GM10248 (cell line): ENCODE results near the gene AP5S1.

Experiments
- CTCF ChIA-PET: fragments of 300-600 bp; sonication (Branson Sonifier 250); formaldehyde crosslinking; extraction: SDS; loops from one replicate; lab custom pipeline; 2021; ENCODE audit warnings: antibody characterized with exemption; lab: Yijun Ruan, JAX
- POLR2A ChIA-PET: fragments of 350-650 bp; sonication (Branson Sonifier 250); formaldehyde crosslinking; extraction: SDS; loops from one replicate; lab custom pipeline; 2020; ENCODE audit warnings: antibody characterized with exemption; lab: Yijun Ruan, JAX
- DNase-seq: peaks from one replicate; pipeline ENCODE4 v3.0.0; 2012; ENCODE audit errors: extremely low spot score
- TF ChIP-seq, protein P1 (sequence below): IDR thresholded peaks from 2 replicates; pipeline ENCODE4 v1.5.1; 2012; ENCODE audit warnings: mild to moderate bottlenecking, low read depth; ENCODE audit errors: extremely low read depth, missing control alignments, control extremely low read depth

The AP5S1 gene

GRCh38 chr20:3798373-3798768 is 22.0 kb upstream of the AP5S1 start:
- DNase-seq, result no peak
- TF ChIP-seq, protein P1, sequence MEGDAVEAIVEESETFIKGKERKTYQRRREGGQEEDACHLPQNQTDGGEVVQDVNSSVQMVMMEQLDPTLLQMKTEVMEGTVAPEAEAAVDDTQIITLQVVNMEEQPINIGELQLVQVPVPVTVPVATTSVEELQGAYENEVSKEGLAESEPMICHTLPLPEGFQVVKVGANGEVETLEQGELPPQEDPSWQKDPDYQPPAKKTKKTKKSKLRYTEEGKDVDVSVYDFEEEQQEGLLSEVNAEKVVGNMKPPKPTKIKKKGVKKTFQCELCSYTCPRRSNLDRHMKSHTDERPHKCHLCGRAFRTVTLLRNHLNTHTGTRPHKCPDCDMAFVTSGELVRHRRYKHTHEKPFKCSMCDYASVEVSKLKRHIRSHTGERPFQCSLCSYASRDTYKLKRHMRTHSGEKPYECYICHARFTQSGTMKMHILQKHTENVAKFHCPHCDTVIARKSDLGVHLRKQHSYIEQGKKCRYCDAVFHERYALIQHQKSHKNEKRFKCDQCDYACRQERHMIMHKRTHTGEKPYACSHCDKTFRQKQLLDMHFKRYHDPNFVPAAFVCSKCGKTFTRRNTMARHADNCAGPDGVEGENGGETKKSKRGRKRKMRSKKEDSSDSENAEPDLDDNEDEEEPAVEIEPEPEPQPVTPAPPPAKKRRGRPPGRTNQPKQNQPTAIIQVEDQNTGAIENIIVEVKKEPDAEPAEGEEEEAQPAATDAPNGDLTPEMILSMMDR, result no peak
- CTCF ChIA-PET, result no interaction called here
- POLR2A ChIA-PET, result no interaction called here

DNA sequence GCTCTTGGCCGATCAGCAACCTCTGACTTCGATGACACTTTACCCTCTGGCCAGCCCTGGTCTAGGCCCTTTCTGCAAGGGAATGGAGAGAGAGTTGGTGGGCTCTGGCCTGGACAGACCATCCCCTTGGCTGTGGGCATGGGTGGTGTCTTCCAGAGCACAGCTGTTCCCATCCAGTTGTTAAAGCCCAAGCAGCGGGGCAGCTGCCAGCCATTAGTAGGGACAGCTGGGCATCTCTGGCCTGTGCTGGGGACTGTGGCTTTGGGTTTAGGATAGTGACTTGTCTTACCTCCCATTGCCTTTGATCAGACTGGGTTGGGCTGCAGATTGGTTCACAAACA is 21.5 kb upstream of the AP5S1 start:
- TF ChIP-seq, protein P1, result no peak
- no peak for DNase-seq
- CTCF ChIA-PET, result interaction anchor here (1.3 to 3.1 kb wide), 2 partner anchors 12 to 275 kb away, joined by 3 to 14 read pairs; partner anchors contain the start of gene CENPB
- POLR2A ChIA-PET, result no interaction called here

DNA sequence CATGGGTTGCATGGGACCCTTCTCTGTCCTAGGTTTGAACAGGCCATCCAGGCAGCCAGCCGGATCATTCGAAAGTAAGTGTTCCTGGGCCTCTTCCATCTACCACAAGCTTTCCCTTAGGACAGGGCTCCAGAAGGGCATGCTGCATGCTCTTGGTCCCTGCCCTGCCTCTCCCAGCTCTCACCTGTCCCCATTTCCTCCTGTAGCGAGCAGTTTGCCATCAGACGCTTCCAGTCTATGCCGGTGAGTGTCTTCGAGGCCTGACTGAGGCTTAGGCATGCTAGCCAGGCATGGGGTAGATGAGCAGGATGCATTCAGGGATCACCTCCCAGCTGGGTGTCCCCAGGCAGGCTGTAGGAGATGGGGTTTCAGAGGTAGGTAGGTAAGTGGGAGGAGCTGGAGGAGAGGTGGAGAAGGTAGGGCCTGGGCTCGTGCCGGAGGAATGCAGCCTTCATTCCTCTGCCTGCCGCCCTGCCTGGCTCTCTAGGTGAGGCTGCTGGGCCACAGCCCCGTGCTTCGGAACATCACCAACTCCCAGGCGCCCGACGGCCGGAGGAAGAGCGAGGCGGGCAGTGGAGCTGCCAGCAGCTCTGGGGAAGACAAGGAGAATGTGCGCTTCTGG is 20.0 kb upstream of the AP5S1 start:
- no peak for DNase-seq
- TF ChIP-seq, protein P1, result no peak
- ChIA-PET POLR2A (interaction anchor here (0.5 kb wide), 1 partner anchor 19 kb away, joined by 7 read pairs; no protein-coding TSS in a partner anchor), CTCF (interaction anchor here (1.3 to 3.1 kb wide), 3 partner anchors 13 to 273 kb away, joined by 3 to 14 read pairs (median 3); partner anchors contain the start of gene CENPB)

DNA sequence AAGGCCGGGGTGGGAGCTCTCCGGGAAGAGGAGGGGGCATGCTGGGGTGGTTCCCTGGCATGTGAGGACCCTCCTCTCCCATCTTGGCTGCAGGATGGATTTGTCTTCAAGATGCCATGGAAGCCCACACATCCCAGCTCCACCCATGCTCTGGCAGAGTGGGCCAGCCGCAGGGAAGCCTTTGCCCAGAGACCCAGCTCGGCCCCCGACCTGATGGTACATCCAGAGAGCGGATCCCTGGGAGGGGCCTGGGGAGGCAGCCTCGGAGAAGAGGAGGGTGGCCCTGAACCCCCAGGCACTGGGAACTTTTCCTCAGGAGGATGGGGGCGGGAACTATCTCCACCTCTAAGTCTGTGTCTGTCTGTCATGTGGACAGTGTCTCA is 19.5 kb upstream of the AP5S1 start:
- ChIA-PET POLR2A (interaction anchor here (0.6 kb wide), 1 partner anchor 203 kb away, joined by 10 read pairs; no protein-coding TSS in a partner anchor), CTCF (interaction anchor here (1.0 to 3.1 kb wide), 2 partner anchors 14 to 54 kb away, joined by 3 to 14 read pairs; partner anchors contain the start of gene CENPB)
- no peak for DNase-seq
- TF ChIP-seq, protein P1, result no peak

DNA sequence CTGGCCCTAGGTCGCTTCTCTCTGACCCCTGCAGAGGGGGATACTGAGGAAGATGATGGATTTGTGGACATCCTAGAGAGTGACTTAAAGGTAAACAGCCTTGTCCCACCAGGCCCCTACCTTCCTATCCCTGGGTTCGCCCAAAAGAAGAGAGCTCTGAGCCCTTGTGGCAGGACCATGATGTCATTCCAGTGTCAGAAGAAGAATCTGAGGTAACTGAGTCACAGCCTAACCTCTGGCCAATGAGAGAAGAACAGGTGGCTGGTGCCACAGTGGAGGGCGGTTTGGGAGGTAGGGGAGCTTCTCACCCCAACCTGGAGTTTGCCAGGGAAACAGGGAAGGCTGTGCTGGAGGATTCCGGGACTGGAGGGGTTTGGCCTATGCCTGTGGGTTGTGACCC is 19.0 kb upstream of the AP5S1 start:
- TF ChIP-seq, protein P1, result no peak
- POLR2A ChIA-PET, result interaction anchor here (0.6 kb wide), 1 partner anchor 202 kb away, joined by 10 read pairs; no protein-coding TSS in a partner anchor
- DNase-seq, result no peak
- CTCF ChIA-PET, result interaction anchor here (1.0 to 3.1 kb wide), 2 partner anchors 14 to 54 kb away, joined by 3 to 14 read pairs; partner anchors contain the start of gene CENPB

DNA sequence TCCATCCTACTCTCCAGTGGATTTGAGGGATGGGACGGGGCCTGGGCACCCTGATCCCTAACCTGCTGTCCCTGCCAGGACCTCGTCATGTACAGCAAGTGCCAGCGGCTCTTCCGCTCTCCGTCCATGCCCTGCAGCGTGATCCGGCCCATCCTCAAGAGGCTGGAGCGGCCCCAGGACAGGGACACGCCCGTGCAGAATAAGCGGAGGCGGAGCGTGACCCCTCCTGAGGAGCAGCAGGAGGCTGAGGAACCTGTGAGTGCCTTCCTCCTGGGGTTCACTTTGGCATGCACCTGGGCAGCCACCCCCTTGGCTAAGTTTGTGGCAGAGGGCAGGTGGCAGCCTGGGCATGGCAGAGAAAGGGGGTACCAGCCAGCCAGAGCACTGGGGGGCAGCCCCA is 18.5 kb upstream of the AP5S1 start:
- TF ChIP-seq, protein P1, result no peak
- no peak for DNase-seq
- POLR2A ChIA-PET, result no interaction called here
- CTCF ChIA-PET, result interaction anchor here (1.0 to 3.1 kb wide), 2 partner anchors 15 to 53 kb away, joined by 3 to 14 read pairs; partner anchors contain the start of gene CENPB
